ENCODE results near the gene DHRS3. TPM values are rescaled to one million over a fixed set of nuclear protein-coding genes. Genes with fewer than 3 reads are reported as not detected.

Gene DHRS3
- total and polyA plus RNA-seq, 2 of the 13 experiments (the other 11 are each of a cell fraction or from before 2014, with no cell fraction given), result 48.5 to 90.5 TPM

- TF ChIP-seq ZNF280B (CRISPR knock-in tag; IDR thresholded peaks at IDR 0.05; ENCODE audit: borderline replicate concordance) (peak; percentile 74), ZNF3 (CRISPR knock-in tag; IDR thresholded peaks at IDR 0.05) (no peak), ZNF678 (CRISPR knock-in tag; IDR thresholded peaks at IDR 0.05) (no peak), ZNF556 (CRISPR knock-in tag; IDR thresholded peaks at IDR 0.05; ENCODE audit: borderline replicate concordance) (0 out of 2 replicates have a peak, but pooled peaks have one; percentile 48), AGO2 (optimal IDR thresholded peaks at IDR 0.05; ENCODE audit: low read depth, low read length) (no peak), ZNF549 (CRISPR knock-in tag; IDR thresholded peaks at IDR 0.05) (no peak), GTF2F1 (IDR thresholded peaks at IDR 0.05; ENCODE audit: low read length) (no peak), ESRRA (CRISPR knock-in tag; IDR thresholded peaks at IDR 0.05; ENCODE audit: low read depth) (peak; percentile 74; the same call in 1 of the 2 replicates), ZNF350 (CRISPR knock-in tag; IDR thresholded peaks at IDR 0.05; ENCODE audit: borderline replicate concordance, low read depth) (peak; percentile 53), TFE3 (CRISPR knock-in tag; IDR thresholded peaks at IDR 0.05) (peak; percentile 55; the same call in 1 of the 2 replicates), SIX4 (CRISPR knock-in tag; IDR thresholded peaks at IDR 0.05) (peak; percentile 43; the same call in 1 of the 2 replicates), RFXAP (CRISPR knock-in tag; IDR thresholded peaks at IDR 0.05; ENCODE audit: borderline replicate concordance) (no peak), SIX1 (CRISPR knock-in tag; IDR thresholded peaks at IDR 0.05; ENCODE audit: borderline replicate concordance) (0 out of 2 replicates have a peak, but pooled peaks have one; percentile 29), MAFK (conservative IDR thresholded peaks at IDR 0.05 in 1 of 2, IDR thresholded peaks at IDR 0.05 in 1 of 2; ENCODE audit: low read length in 2 of 2) (peak; percentile 0 to 33; a peak in 1 of 4 replicates), ZNF790 (CRISPR knock-in tag; IDR thresholded peaks at IDR 0.05; ENCODE audit: borderline replicate concordance) (no peak), ZNF44 (CRISPR knock-in tag; IDR thresholded peaks at IDR 0.05) (no peak), TMF1 (CRISPR knock-in tag; IDR thresholded peaks at IDR 0.05; ENCODE audit: low read depth) (no peak), ZNF253 (CRISPR knock-in tag; IDR thresholded peaks at IDR 0.05; ENCODE audit: borderline replicate concordance) (no peak), ELF4 (CRISPR knock-in tag; IDR thresholded peaks at IDR 0.05; ENCODE audit: borderline replicate concordance) (peak; percentile 72; the same call in 1 of the 2 replicates), KDM5B (CRISPR knock-in tag; IDR thresholded peaks at IDR 0.05; ENCODE audit: borderline replicate concordance) (peak; percentile 63; the same call in 1 of the 2 replicates), ZGPAT (CRISPR knock-in tag; IDR thresholded peaks at IDR 0.05) (peak; percentile 85; the same call in 1 of the 2 replicates), YY1 (IDR thresholded peaks at IDR 0.05; ENCODE audit: insufficient read depth, insufficient replicate concordance, low read depth, low read length) (no peak), NR2F1 (CRISPR knock-in tag; IDR thresholded peaks at IDR 0.05) (peak; percentile 75 to 78), ZNF382 (CRISPR knock-in tag; IDR thresholded peaks at IDR 0.05; ENCODE audit: borderline replicate concordance) (no peak), ZNF672 (CRISPR knock-in tag; IDR thresholded peaks at IDR 0.05) (peak; percentile 38; the same call in 1 of the 2 replicates), ZBTB42 (CRISPR knock-in tag; IDR thresholded peaks at IDR 0.05) (no peak)
Measured at GRCh38 chr1:12618965-12619791, 1.2 kb upstream of the DHRS3 start (continued).
